ENCODE results near the gene IRF4.

- TF ChIP-seq CTCF (IDR thresholded peaks at IDR 0.05 in 8 of 11, conservative IDR thresholded peaks at IDR 0.05 in 3 of 11) (no peak), POLR2A (IDR thresholded peaks at IDR 0.05) (no peak), POLR2AphosphoS5 (IDR thresholded peaks at IDR 0.05) (no peak)
These were observed 41.2 kb upstream of the IRF4 start for GRCh38 chr6:350371-350770.
